HepG2 (cell line): ENCODE measurements around the gene VAMP8. TPM values are rescaled to one million over a fixed set of nuclear protein-coding genes. Genes with fewer than 3 reads are reported as not detected.

Source experiments
- CCDC6 ChIP-seq: sonication (generic); formaldehyde crosslinking; IDR thresholded peaks from 2 replicates; pipeline ENCODE4 v1.8.1; 2022; ENCODE audit warnings: mild to moderate bottlenecking, missing genetic modification reagents, moderate library complexity
- CEBPB ChIP-seq: IDR thresholded peaks from 2 replicates; pipeline ENCODE4 v1.6.1; 2011; ENCODE audit warnings: low read depth, low read length, improper control_type of control experiment, borderline replicate concordance
- HOXA3 ChIP-seq: sonication (generic); formaldehyde crosslinking; IDR thresholded peaks from 2 replicates; pipeline ENCODE4 v1.5.0; 2020; ENCODE audit warnings: missing genetic modification reagents
- JDP2 ChIP-seq: sonication (generic); formaldehyde crosslinking; IDR thresholded peaks from 2 replicates; pipeline ENCODE4 v1.8.1; 2022; ENCODE audit warnings: missing genetic modification reagents, borderline replicate concordance
- MTA1 ChIP-seq: sonication (generic); formaldehyde crosslinking; IDR thresholded peaks from 2 replicates; pipeline ENCODE4 v1.4.0; 2020; ENCODE audit warnings: missing genetic modification reagents, mild to moderate bottlenecking, borderline replicate concordance
- NFAT5 ChIP-seq: sonication (generic); formaldehyde crosslinking; IDR thresholded peaks from 2 replicates; pipeline ENCODE4 v1.4.0; 2020; ENCODE audit warnings: missing genetic modification reagents
- NR2F1 ChIP-seq, 2 experiments: fragments of 450-650 bp in 1 of 2; formaldehyde crosslinking in 1 of 2; IDR thresholded peaks; 2 replicates each; pipeline versions ENCODE4 v1.5.0 to v1.6.1; 2016 to 2020; ENCODE audit warnings: mild to moderate bottlenecking in 1 of 2, missing compliant biosample characterization in 1 of 2, missing genetic modification reagents in 1 of 2, moderate library complexity in 1 of 2
- PHF21A ChIP-seq: sonication (generic); formaldehyde crosslinking; IDR thresholded peaks from 2 replicates; pipeline ENCODE4 v1.5.0; 2020; ENCODE audit warnings: mild to moderate bottlenecking, missing genetic modification reagents
- RARA ChIP-seq: IDR thresholded peaks from 2 replicates; pipeline ENCODE4 v1.6.1; 2016; ENCODE audit warnings: missing genetic modification reagents, missing compliant biosample characterization
- SNAPC2 ChIP-seq: sonication (generic); formaldehyde crosslinking; IDR thresholded peaks from 2 replicates; pipeline ENCODE4 v1.8.1; 2022; ENCODE audit warnings: mild to moderate bottlenecking, missing genetic modification reagents
- SOX6 ChIP-seq, 2 experiments: fragments of 450-650 bp in 1 of 2; sonication (generic) in 1 of 2; formaldehyde crosslinking in 1 of 2; IDR thresholded peaks; 2 replicates each; pipeline versions ENCODE4 v1.4.0 to v1.6.1; 2017 to 2020; ENCODE audit warnings: antibody characterized with exemption in 1 of 2, mild to moderate bottlenecking in 1 of 2, missing genetic modification reagents in 1 of 2
- SPEN ChIP-seq: sonication (generic); formaldehyde crosslinking; IDR thresholded peaks from 2 replicates; pipeline ENCODE4 v1.5.1; 2020; ENCODE audit warnings: low read depth, mild to moderate bottlenecking, missing genetic modification reagents
- ZBTB42 ChIP-seq: sonication (generic); formaldehyde crosslinking; IDR thresholded peaks from 2 replicates; pipeline ENCODE4 v1.5.0; 2020; ENCODE audit warnings: mild to moderate bottlenecking, missing genetic modification reagents
- ZNF205 ChIP-seq: IDR thresholded peaks from 2 replicates; pipeline ENCODE4 v1.6.1; 2018; ENCODE audit warnings: missing biosample characterization, missing genetic modification reagents
- ZNF501 ChIP-seq: sonication (generic); formaldehyde crosslinking; IDR thresholded peaks from 2 replicates; pipeline ENCODE4 v1.5.1; 2020; ENCODE audit warnings: mild to moderate bottlenecking, moderate library complexity, missing genetic modification reagents
- ZNF724P ChIP-seq: sonication (generic); formaldehyde crosslinking; IDR thresholded peaks from 2 replicates; pipeline ENCODE4 v1.8.0; 2022; ENCODE audit warnings: missing genetic modification reagents, borderline replicate concordance
- ZNF766 ChIP-seq: sonication (generic); formaldehyde crosslinking; IDR thresholded peaks from 2 replicates; pipeline ENCODE4 v1.5.0; 2020; ENCODE audit warnings: missing genetic modification reagents, borderline replicate concordance
- polyA plus RNA-seq, 8 experiments: library from polyadenylated mRNA; depleted of rRNA in 3 of 8; stranded (reverse) in 7 of 8; unstranded in 1 of 8; fragments of >200 nt; fragmentation: Illumina TruSeq in 4 of 8; extraction: Trizol in 4 of 8; gene quantifications; 2 replicates each; pipeline versions ENCODE4 v1.2.1 to v1.2.3, GENCODE V29; 2011 to 2016; ENCODE audit warnings: low read depth in 4 of 8, missing spikeins in 1 of 8, mixed read lengths in 1 of 8; ENCODE audit not compliant: insufficient read depth in 1 of 8
- total RNA-seq, 5 experiments: library from RNA; depleted of rRNA; stranded (reverse); fragments of >200 nt; fragmentation: Illumina TruSeq; extraction: Trizol; gene quantifications; 2 replicates each; pipeline ENCODE4 v1.2.3, GENCODE V29; 2016; ENCODE audit warnings: low read depth in 1 of 5
- TF ChIP-seq, protein P1 (sequence below): sonication (generic); formaldehyde crosslinking; IDR thresholded peaks from 2 replicates; pipeline ENCODE4 v1.4.0; 2020; ENCODE audit warnings: missing genetic modification reagents, mild to moderate bottlenecking, borderline replicate concordance

Gene VAMP8
- total and polyA plus RNA-seq, 2 of the 13 experiments (the other 11 are each of a cell fraction or from before 2014, with no cell fraction given) = 83.3 to 157 TPM

- TF ChIP-seq NR2F1 (CRISPR knock-in tag; IDR thresholded peaks at IDR 0.05) = peak in 1 of 2 experiments; percentile 73; a peak in 2 of 4 replicates
- TF ChIP-seq JDP2 (CRISPR knock-in tag) = no peak; the same call in 1 of the 2 replicates
- TF ChIP-seq ZBTB42 (CRISPR knock-in tag) = peak; percentile 7; the same call in 1 of the 2 replicates
- peak; percentile 29 for TF ChIP-seq CCDC6 (CRISPR knock-in tag)
- TF ChIP-seq ZNF501 = peak; percentile 47; the same call in 1 of the 2 replicates
- peak; percentile 42; the same call in 1 of the 2 replicates for TF ChIP-seq HOXA3
- TF ChIP-seq SPEN (CRISPR knock-in tag) = peak; percentile 37
- TF ChIP-seq MTA1 = peak; percentile 34
- peak; percentile 0; the same call in 1 of the 2 replicates for TF ChIP-seq NFAT5 (CRISPR knock-in tag)
- TF ChIP-seq SOX6 (IDR thresholded peaks at IDR 0.05) = no peak
- peak; percentile 76 for TF ChIP-seq SOX6 (CRISPR knock-in tag; IDR thresholded peaks at IDR 0.05)
- peak; percentile 70; the same call in 1 of the 2 replicates for TF ChIP-seq ZNF205 (CRISPR knock-in tag)
- TF ChIP-seq ZNF724P (CRISPR knock-in tag) = 0 out of 2 replicates have a peak, but pooled peaks have one; percentile 2
- TF ChIP-seq ZNF766 (CRISPR knock-in tag) = peak; percentile 12; the same call in 1 of the 2 replicates
- peak; percentile 86; the same call in 1 of the 2 replicates for TF ChIP-seq SNAPC2
- TF ChIP-seq CEBPB = peak; percentile 42; the same call in 1 of the 2 replicates
- peak; percentile 95 for TF ChIP-seq RARA (CRISPR knock-in tag)
- TF ChIP-seq, protein P1, sequence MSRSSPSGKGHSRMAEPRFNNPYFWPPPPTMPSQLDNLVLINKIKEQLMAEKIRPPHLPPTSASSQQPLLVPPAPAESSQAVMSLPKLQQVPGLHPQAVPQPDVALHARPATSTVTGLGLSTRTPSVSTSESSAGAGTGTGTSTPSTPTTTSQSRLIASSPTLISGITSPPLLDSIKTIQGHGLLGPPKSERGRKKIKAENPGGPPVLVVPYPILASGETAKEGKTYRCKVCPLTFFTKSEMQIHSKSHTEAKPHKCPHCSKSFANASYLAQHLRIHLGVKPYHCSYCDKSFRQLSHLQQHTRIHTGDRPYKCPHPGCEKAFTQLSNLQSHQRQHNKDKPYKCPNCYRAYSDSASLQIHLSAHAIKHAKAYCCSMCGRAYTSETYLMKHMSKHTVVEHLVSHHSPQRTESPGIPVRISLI (CRISPR knock-in tag) = peak; percentile 34; the same call in 1 of the 2 replicates
- peak; percentile 83; the same call in 1 of the 2 replicates for TF ChIP-seq PHF21A (CRISPR knock-in tag)
- TF ChIP-seq, all 625 proteins: peak for 306
Measured at GRCh38 chr2:85584857-85585780, 7.7 kb downstream of the VAMP8 start (continued).
